Suprapubic skin (tissue), 3 donors: Measurements from ENCODE around the gene DOHH.

Experiments
- CTCF ChIP-seq, 2 donors: fragments of 200-600 bp in 1 of 2; fragments of 450-650 bp in 1 of 2; sonication (generic) in 1 of 2; IDR thresholded peaks; one replicate each; pipeline ENCODE4 v1.5.1; 2016 to 2019; ENCODE audit warnings: antibody characterized with exemption in 2 of 2, mild to moderate bottlenecking in 1 of 2, moderate library complexity in 1 of 2
- POLR2A ChIP-seq, 2 donors: fragments of 450-650 bp; IDR thresholded peaks; one replicate each; pipeline ENCODE4 v1.6.1; 2017; ENCODE audit warnings: antibody characterized with exemption in 2 of 2, mild to moderate bottlenecking in 2 of 2, moderate library complexity in 2 of 2

DNA sequence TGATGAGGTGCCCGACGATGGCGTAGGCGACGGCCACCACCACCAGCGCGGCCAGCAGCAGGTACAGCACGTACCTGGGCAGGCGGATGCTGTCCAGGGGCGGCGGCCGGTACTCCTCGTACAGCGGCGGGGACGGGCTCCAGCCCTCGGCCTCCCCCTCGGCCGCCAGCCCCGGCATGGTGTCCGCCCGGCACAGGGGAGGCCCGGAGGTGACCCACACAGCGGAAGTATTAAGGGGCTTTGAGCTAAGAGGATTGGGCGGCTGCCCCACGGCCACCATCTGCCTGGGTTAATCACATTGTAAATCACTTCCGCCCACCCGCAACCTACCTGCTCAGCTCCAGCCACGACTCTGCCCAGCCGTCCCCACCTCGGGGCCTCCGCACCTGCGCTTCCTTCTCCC, 17.2 kb downstream of the DOHH start, which contains the start of gene SMIM44:
- TF ChIP-seq CTCF (IDR thresholded peaks at IDR 0.05), result no peak
- no peak for TF ChIP-seq POLR2A (IDR thresholded peaks at IDR 0.05)
